ENCODE data around the gene LRMDA.
"Not testable (repeated sequence)": the region's sequence is repeated elsewhere in the genome, so short reads cannot be mapped to it uniquely, and the experiment has no call there.

Gene LRMDA

GRCh38 chr10:76550806-76551205 is 1119.4 kb downstream of the LRMDA start:
- DNase-seq (ENCODE audit: low read depth in 2 of 2): peak in 1 of 2 experiments; percentile 46

- DNase-seq (ENCODE audit: low read depth in 2 of 2): no peak
These were observed 1120.9 kb downstream of the LRMDA start for GRCh38 chr10:76552091-76552873.

- DNase-seq (ENCODE audit: low read depth in 2 of 2): peak in 1 of 2 experiments; percentile 52
These were observed 1122.0 kb downstream of the LRMDA start for GRCh38 chr10:76553263-76554032.

- DNase-seq (ENCODE audit: low read depth in 2 of 2): no peak
These were observed 1122.6 kb downstream of the LRMDA start for GRCh38 chr10:76554033-76554408.

- DNase-seq (ENCODE audit: low read depth in 2 of 2): no peak
These were observed 1123.1 kb downstream of the LRMDA start for GRCh38 chr10:76554478-76554877.

GRCh38 chr10:76555067-76555670 is 1123.7 kb downstream of the LRMDA start:
- DNase-seq (ENCODE audit: low read depth in 2 of 2): no peak

- no peak for DNase-seq (ENCODE audit: low read depth in 2 of 2)
These were observed 1125.9 kb downstream of the LRMDA start for GRCh38 chr10:76557366-76557765.

GRCh38 chr10:76558586-76558985 is 1127.2 kb downstream of the LRMDA start:
- no peak for DNase-seq (ENCODE audit: low read depth in 2 of 2)

- DNase-seq (ENCODE audit: low read depth in 2 of 2): peak; percentile 64 to 69
These were observed 1127.8 kb downstream of the LRMDA start for GRCh38 chr10:76558996-76559891.

- no peak for DNase-seq (ENCODE audit: low read depth in 2 of 2)
These were observed 1128.4 kb downstream of the LRMDA start for GRCh38 chr10:76559892-76560220.

- no peak for DNase-seq (ENCODE audit: low read depth in 2 of 2)
These were observed 1128.9 kb downstream of the LRMDA start for GRCh38 chr10:76560338-76560737.

- no peak for DNase-seq (ENCODE audit: low read depth in 2 of 2)
These were observed 1131.9 kb downstream of the LRMDA start for GRCh38 chr10:76563286-76563685.

- DNase-seq (ENCODE audit: low read depth in 2 of 2): no peak
These were observed 1140.6 kb downstream of the LRMDA start for GRCh38 chr10:76572021-76572420.

GRCh38 chr10:76576276-76576962 is 1145.0 kb downstream of the LRMDA start:
- DNase-seq (ENCODE audit: low read depth in 2 of 2): peak in 1 of 2 experiments; percentile 54

- DNase-seq (ENCODE audit: low read depth in 2 of 2): no peak
These were observed 1146.0 kb downstream of the LRMDA start for GRCh38 chr10:76577455-76577854.

- DNase-seq (ENCODE audit: low read depth in 2 of 2): no peak
These were observed 1150.3 kb downstream of the LRMDA start for GRCh38 chr10:76581506-76582256.

- DNase-seq (ENCODE audit: low read depth in 2 of 2): no peak
These were observed 1151.1 kb downstream of the LRMDA start for GRCh38 chr10:76582531-76582930.

GRCh38 chr10:76583711-76584161 is 1152.3 kb downstream of the LRMDA start:
- DNase-seq (ENCODE audit: low read depth in 2 of 2): peak; percentile 75 to 77

- DNase-seq (ENCODE audit: low read depth in 2 of 2): not testable (repeated sequence)
These were observed 1153.0 kb downstream of the LRMDA start for GRCh38 chr10:76584466-76584865.

All from fibroblast of skin of left quadriceps (primary cell).